SK-N-DZ (cell line): ENCODE measurements around the gene SSC4D.

Source experiments
- DNase-seq: peaks from one replicate; pipeline ENCODE4 v3.0.0-alpha.2; 2015; ENCODE audit warnings: low spot score

SSC4D gene

GRCh38 chr7:76354981-76355730, 54.3 kb downstream of the SSC4D start:
- DNase-seq: no peak

- DNase-seq: no peak
Measured at GRCh38 chr7:76354516-76354915, 55.0 kb downstream of the SSC4D start.

DNA sequence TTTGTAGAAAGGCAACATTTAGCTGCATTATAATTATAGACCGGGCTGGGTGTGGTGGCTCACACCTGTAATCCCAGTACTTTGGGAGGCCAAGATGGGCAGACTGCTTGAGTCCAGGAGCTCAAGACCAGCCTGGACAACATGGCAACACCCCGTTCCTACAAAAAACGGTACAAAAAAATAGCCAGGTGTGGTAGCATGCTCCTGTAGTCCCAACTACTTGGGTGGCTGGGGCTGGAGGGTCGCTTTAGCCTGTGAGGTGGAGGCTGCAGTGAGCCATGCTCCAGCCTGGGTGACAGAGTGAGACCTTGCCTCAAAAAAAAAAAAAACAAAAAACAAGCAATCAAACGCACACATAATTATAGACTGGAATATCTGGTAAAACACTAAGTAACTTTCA, 55.8 kb downstream of the SSC4D start:
- DNase-seq: no peak

DNA sequence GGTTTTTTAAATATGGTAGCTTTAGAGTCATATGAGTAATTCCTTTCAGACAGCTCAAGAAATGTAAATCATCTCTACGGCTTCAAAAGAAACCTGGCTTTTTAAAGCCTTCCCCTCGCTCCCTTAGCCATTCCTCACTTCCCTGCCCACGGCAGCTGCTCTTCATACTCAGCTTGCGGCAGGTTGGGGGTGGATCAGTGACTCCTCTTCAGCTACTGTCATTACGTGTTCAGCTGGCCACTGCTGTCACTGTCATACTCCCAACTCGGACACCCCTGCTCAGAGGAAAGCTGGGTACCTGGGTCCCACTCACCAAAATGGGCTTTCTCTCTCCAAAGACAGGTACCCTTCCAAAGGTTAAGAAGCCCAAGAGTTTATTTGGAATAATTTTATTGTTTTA, 57.3 kb downstream of the SSC4D start:
- DNase-seq: no peak

- no peak for DNase-seq
Measured at GRCh38 chr7:76351372-76351771, 58.1 kb downstream of the SSC4D start.

GRCh38 chr7:76349313-76349885, 60.1 kb downstream of the SSC4D start:
- DNase-seq: no peak

DNA sequence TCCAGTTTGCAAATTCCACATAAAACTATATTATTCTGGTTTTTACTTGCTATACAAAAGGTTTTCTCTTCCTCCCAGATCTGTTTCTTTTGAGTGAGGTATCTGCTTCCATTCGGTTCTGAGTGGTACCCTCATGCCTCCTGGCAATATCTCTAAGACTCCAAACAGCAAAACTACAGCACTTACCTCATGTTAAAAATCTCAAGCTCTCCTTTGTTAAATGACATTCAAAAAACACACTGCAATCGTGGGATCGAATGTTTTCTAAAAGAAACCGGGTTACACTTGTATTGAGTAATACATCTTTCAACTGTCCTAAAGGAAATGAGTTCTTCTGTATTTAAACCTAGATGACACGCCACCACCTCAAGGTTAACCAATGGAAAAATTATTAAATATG, 61.8 kb downstream of the SSC4D start:
- no peak for DNase-seq

DNA sequence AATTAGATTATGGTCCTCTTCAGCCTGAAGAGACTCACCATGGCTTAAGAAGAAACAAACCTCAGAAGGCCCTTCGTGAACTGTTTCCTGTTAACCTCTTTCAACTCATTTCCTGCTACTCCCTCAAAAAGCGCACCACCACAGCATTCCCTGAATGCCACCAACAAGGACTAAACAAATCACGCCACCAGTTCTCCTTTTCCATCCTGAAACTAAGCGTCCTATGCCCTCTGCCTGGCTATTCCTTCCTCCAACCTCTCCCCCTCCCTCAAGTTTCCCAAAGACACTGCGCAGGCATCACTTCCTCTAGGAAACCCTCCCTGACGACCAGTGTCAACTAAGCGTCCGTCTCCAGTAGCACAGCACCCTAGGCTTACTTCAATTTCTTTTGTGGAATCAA, 62.7 kb downstream of the SSC4D start:
- no peak for DNase-seq

GRCh38 chr7:76346097-76346496, 63.4 kb downstream of the SSC4D start:
- no peak for DNase-seq

DNA sequence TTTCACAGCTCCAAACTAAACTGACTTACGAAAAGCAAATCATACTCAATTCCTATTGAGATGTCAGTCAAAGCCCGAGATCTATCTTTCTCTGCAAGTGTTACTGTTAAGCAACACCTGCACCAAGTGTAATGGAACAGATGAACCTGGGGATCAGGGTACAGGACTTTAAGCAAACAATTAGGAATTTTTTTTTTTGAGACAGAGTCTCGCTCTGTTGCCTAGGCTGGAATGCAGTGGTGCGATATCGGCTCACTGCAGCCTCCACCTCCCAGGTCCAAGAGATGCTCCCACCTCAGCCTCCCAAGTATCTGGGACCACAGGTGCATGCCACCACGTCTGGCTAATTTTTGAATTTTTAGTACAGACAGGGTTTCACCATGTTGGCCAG, 65.6 kb downstream of the SSC4D start:
- DNase-seq: no peak

DNA sequence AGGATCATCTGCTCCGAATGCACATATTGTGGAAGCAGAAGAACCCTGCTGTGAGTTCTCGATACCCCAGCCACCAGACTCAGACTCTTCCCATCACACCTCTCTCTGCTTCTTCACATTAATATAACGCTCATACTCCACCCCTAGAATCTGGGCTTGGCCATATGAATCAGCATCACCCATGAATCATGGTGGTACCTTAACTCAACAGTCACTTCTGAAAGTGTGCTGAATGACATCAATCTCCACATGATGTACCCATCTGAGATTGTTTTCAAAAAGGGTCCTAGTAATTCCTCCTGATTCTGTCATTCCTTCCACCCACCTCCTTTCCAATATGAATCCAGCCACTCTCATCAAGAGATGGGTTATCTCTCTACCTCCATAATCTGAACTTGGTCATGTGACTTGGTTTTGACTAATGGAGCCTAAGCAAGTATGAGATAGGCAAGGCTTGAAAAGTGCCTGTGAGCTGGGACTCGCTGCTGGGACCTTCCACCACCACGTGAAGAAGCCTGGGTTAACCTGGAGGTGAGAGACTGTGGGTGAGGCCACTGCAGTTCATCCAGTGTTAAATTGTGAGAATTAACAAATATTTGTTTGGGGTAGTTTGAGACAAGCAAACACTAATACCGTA, 66.1 kb downstream of the SSC4D start:
- no peak for DNase-seq

DNA sequence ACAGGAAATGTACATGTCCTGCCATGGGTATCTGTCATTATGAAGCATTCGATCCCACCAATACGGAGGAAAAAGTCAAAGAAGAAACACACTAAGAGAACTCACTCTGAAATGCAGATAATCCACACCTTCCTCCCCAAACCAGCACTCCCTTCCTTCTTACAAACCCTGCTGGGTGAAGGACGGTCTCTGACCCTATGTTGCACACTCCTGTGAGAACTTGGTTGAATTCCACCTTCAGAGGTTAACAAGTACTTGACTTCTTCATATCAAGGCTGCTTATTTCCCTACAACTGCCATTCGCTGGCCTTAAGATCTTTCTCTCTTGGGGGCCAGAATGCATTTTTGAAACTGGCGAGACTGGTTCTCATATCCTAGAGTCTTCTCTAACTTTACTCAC, 67.3 kb downstream of the SSC4D start:
- DNase-seq: no peak

GRCh38 chr7:76340617-76341131, 68.8 kb downstream of the SSC4D start:
- DNase-seq: no peak
